ENCODE data around the gene LMBR1. TPM values are rescaled to one million over a fixed set of nuclear protein-coding genes. Genes with fewer than 3 reads are reported as not detected.

LMBR1 gene
- polyA plus RNA-seq, 1 experiment, result 5.3 TPM

GRCh38 chr7:156666368-156667109 is 226.4 kb downstream of the LMBR1 start:
- ChIA-PET POLR2A (no interaction called here), CTCF (interaction anchor here (0.9 to 2.8 kb wide), 2 partner anchors 16 to 42 kb away, joined by 3 to 7 read pairs; no protein-coding TSS in a partner anchor)
- DNase-seq (ENCODE audit: low read depth), result no peak
- Histone ChIP-seq H3K36me3 (ENCODE audit: control insufficient read depth, insufficient read depth, low read length) (no peaks in the 10 kb centered on the region), H3K4me3 (ENCODE audit: low read depth, low read length) (no peak overlapping the region), H3K27me3 (ENCODE audit: control insufficient read depth, insufficient read depth, low read length) (no peaks in the 10 kb centered on the region)
- TF ChIP-seq, protein P1, sequence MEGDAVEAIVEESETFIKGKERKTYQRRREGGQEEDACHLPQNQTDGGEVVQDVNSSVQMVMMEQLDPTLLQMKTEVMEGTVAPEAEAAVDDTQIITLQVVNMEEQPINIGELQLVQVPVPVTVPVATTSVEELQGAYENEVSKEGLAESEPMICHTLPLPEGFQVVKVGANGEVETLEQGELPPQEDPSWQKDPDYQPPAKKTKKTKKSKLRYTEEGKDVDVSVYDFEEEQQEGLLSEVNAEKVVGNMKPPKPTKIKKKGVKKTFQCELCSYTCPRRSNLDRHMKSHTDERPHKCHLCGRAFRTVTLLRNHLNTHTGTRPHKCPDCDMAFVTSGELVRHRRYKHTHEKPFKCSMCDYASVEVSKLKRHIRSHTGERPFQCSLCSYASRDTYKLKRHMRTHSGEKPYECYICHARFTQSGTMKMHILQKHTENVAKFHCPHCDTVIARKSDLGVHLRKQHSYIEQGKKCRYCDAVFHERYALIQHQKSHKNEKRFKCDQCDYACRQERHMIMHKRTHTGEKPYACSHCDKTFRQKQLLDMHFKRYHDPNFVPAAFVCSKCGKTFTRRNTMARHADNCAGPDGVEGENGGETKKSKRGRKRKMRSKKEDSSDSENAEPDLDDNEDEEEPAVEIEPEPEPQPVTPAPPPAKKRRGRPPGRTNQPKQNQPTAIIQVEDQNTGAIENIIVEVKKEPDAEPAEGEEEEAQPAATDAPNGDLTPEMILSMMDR (IDR thresholded peaks at IDR 0.05; ENCODE audit: insufficient read depth, low read depth, low read length), result no peak

- no peaks in the 10 kb centered on the region for H3K27me3 ChIP-seq (ENCODE audit: control insufficient read depth, insufficient read depth, low read length)
- TF ChIP-seq, protein P1 (IDR thresholded peaks at IDR 0.05; ENCODE audit: insufficient read depth, low read depth, low read length), result no peak
- no peaks in the 10 kb centered on the region for H3K36me3 ChIP-seq (ENCODE audit: control insufficient read depth, insufficient read depth, low read length)
- no peak for DNase-seq (ENCODE audit: low read depth)
- POLR2A ChIA-PET, result interaction anchor here (0.6 kb wide), 1 partner anchor 12 kb away, joined by 4 read pairs; no protein-coding TSS in a partner anchor
- CTCF ChIA-PET, result interaction anchor here (0.9 to 2.8 kb wide), 2 partner anchors 15 to 17 kb away, joined by 3 to 7 read pairs; no protein-coding TSS in a partner anchor
- no peak overlapping the region for H3K4me3 ChIP-seq (ENCODE audit: low read depth, low read length)
These were observed 227.9 kb downstream of the LMBR1 start for GRCh38 chr7:156665101-156665500.

GRCh38 chr7:156662277-156662676 is 230.7 kb downstream of the LMBR1 start:
- Histone ChIP-seq H3K4me3 (ENCODE audit: low read depth, low read length) (no peak overlapping the region), H3K36me3 (ENCODE audit: control insufficient read depth, insufficient read depth, low read length) (no peaks in the 10 kb centered on the region), H3K27me3 (ENCODE audit: control insufficient read depth, insufficient read depth, low read length) (no peaks in the 10 kb centered on the region)
- ChIA-PET CTCF (no interaction called here), POLR2A (no interaction called here)
- TF ChIP-seq, protein P1 (IDR thresholded peaks at IDR 0.05; ENCODE audit: insufficient read depth, low read depth, low read length), result no peak
- no peak for DNase-seq (ENCODE audit: low read depth)

DNA sequence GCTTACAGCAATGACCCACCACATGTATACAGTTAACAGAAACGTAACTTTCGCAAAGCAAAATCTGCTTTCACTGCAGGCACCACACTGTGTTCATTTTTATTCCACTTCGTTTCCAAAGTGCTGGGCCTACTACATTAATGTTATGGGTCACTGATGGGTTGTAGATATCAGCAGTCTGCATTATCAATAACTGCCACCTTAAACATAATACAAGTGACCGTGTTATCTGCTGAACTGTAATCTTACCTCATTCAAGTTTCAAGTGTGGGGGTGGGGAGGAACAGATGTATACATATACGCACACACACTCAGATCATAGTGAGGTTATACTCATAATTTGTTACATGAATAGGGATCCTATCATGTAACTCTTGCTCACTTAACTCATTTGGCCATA is 231.3 kb downstream of the LMBR1 start:
- TF ChIP-seq, protein P1 (IDR thresholded peaks at IDR 0.05; ENCODE audit: insufficient read depth, low read depth, low read length), result no peak
- Histone ChIP-seq H3K27me3 (ENCODE audit: control insufficient read depth, insufficient read depth, low read length) (no peaks in the 10 kb centered on the region), H3K4me3 (ENCODE audit: low read depth, low read length) (no peak overlapping the region), H3K36me3 (ENCODE audit: control insufficient read depth, insufficient read depth, low read length) (no peaks in the 10 kb centered on the region)
- ChIA-PET CTCF (no interaction called here), POLR2A (no interaction called here)
- no peak for DNase-seq (ENCODE audit: low read depth)

GRCh38 chr7:156659961-156660360 is 233.0 kb downstream of the LMBR1 start:
- CTCF ChIA-PET, result interaction anchor here (1.4 kb wide), 1 partner anchor 93 kb away, joined by 4 read pairs; no protein-coding TSS in a partner anchor
- TF ChIP-seq, protein P1 (IDR thresholded peaks at IDR 0.05; ENCODE audit: insufficient read depth, low read depth, low read length), result no peak
- H3K27me3 ChIP-seq (ENCODE audit: control insufficient read depth, insufficient read depth, low read length), result no peaks in the 10 kb centered on the region
- no peaks in the 10 kb centered on the region for H3K36me3 ChIP-seq (ENCODE audit: control insufficient read depth, insufficient read depth, low read length)
- POLR2A ChIA-PET, result interaction anchor here (0.6 kb wide), 1 partner anchor 172 kb away, joined by 6 read pairs; no protein-coding TSS in a partner anchor
- no peak overlapping the region for H3K4me3 ChIP-seq (ENCODE audit: low read depth, low read length)
- DNase-seq (ENCODE audit: low read depth), result no peak

Measured in BJ (cell line).